ENCODE data around the gene PGBD2. TPM values are rescaled to one million over a fixed set of nuclear protein-coding genes. Genes with fewer than 3 reads are reported as not detected.

PGBD2 gene
- polyA plus RNA-seq, 3 donors, result 2.9 to 7.1 (median 3.9) TPM

- WGBS (ENCODE audit: insufficient coverage), result no CpG with 5 or more reads among the region's 1 CpG
- Histone ChIP-seq H3K27ac (ENCODE audit: low read depth in 1 of 2, low read length in 2 of 2) (no peak overlapping the region), H3K4me2 (replicated peaks; ENCODE audit: extremely low read depth, low read length, poor library complexity, severe bottlenecking) (no peak overlapping the region), H3K4me1 (ENCODE audit: control insufficient read depth in 1 of 2, insufficient read depth in 2 of 2, low read length in 2 of 2) (no peaks in the 10 kb centered on the region), H2AFZ (ENCODE audit: insufficient read depth, low read depth, low read length, poor library complexity, severe bottlenecking) (no peak overlapping the region), H3K4me3 (replicated peaks in 1 of 3; ENCODE audit: low read depth in 2 of 3, low read length in 3 of 3) (no peak overlapping the region), H3K9ac (ENCODE audit: insufficient read depth, low read length, poor library complexity, severe bottlenecking) (no peak overlapping the region), H4K20me1 (ENCODE audit: insufficient read depth, low read length) (no peaks in the 10 kb centered on the region), H3K9me3 (replicated peaks in 1 of 2; ENCODE audit: control insufficient read depth in 1 of 2, insufficient read depth in 1 of 2, low read length in 2 of 2) (no peaks in the 10 kb centered on the region), H3K36me3 (replicated peaks in 1 of 2; ENCODE audit: control insufficient read depth in 1 of 2, insufficient read depth in 2 of 2, low read length in 2 of 2) (no peaks in the 10 kb centered on the region), H3K27me3 (ENCODE audit: control insufficient read depth in 2 of 2, insufficient read depth in 2 of 2, low read length in 2 of 2) (no peaks in the 10 kb centered on the region), H3K79me2 (ENCODE audit: insufficient read depth, low read length) (no peaks in the 10 kb centered on the region)
- peaks cover 2% of the 10 kb centered on the region for H3K4me1 Mint-ChIP-seq
- H3K36me3 Mint-ChIP-seq, result no peaks in the 10 kb centered on the region
- H3K9me3 Mint-ChIP-seq, result peaks cover 0 to 4% (median 0%) of the 10 kb centered on the region in 7 donors
- H3K4me3 Mint-ChIP-seq, result no peak overlapping the region
- peaks cover 2 to 4% (median 3%) of the 10 kb centered on the region in 3 donors for H3K27me3 Mint-ChIP-seq (ENCODE audit: low read depth in 3 of 3)
- no peak overlapping the region for H3K27ac Mint-ChIP-seq
- intact Hi-C loops (cut with micrococcal nuclease), result no loop called here
- TF ChIP-seq CTCF (IDR thresholded peaks at IDR 0.05), result no peak
- no peak for DNase-seq
Measured at GRCh38 chr1:248892590-248892989, 13.4 kb upstream of the PGBD2 start.

- H3K9me3 ChIP-seq (replicated peaks in 1 of 2; ENCODE audit: control insufficient read depth in 1 of 2, insufficient read depth in 1 of 2, low read length in 2 of 2), result no peaks in the 10 kb centered on the region
- Mint-ChIP-seq H3K27me3 (ENCODE audit: low read depth in 3 of 3) (peaks cover 2 to 4% (median 3%) of the 10 kb centered on the region in 3 donors), H3K4me3 (no peak overlapping the region), H3K27ac (no peak overlapping the region), H3K4me1 (peaks cover 2% of the 10 kb centered on the region), H3K9me3 (no peaks in the 10 kb centered on the region), H3K36me3 (no peaks in the 10 kb centered on the region)
- intact Hi-C loops (cut with micrococcal nuclease), result no loop called here
- H3K36me3 ChIP-seq (replicated peaks in 1 of 2; ENCODE audit: control insufficient read depth in 1 of 2, insufficient read depth in 2 of 2, low read length in 2 of 2), result no peaks in the 10 kb centered on the region
- H3K9ac ChIP-seq (ENCODE audit: insufficient read depth, low read length, poor library complexity, severe bottlenecking), result no peak overlapping the region
- no peak overlapping the region for H3K4me3 ChIP-seq (replicated peaks in 1 of 3; ENCODE audit: low read depth in 2 of 3, low read length in 3 of 3)
- H3K4me2 ChIP-seq (replicated peaks; ENCODE audit: extremely low read depth, low read length, poor library complexity, severe bottlenecking), result no peak overlapping the region
- DNase-seq, result no peak
- no peak for TF ChIP-seq CTCF (IDR thresholded peaks at IDR 0.05)
- no peak overlapping the region for H2AFZ ChIP-seq (ENCODE audit: insufficient read depth, low read depth, low read length, poor library complexity, severe bottlenecking)
- no peaks in the 10 kb centered on the region for H3K4me1 ChIP-seq (ENCODE audit: control insufficient read depth in 1 of 2, insufficient read depth in 2 of 2, low read length in 2 of 2)
- no peaks in the 10 kb centered on the region for H3K27me3 ChIP-seq (ENCODE audit: control insufficient read depth in 2 of 2, insufficient read depth in 2 of 2, low read length in 2 of 2)
- no peak overlapping the region for H3K27ac ChIP-seq (ENCODE audit: low read depth in 1 of 2, low read length in 2 of 2)
- no peaks in the 10 kb centered on the region for H4K20me1 ChIP-seq (ENCODE audit: insufficient read depth, low read length)
- H3K79me2 ChIP-seq (ENCODE audit: insufficient read depth, low read length), result no peaks in the 10 kb centered on the region
Measured at GRCh38 chr1:248894837-248895236, 11.2 kb upstream of the PGBD2 start.
